GM12878 (cell line): ENCODE results near the gene MTO1. TPM values are rescaled to one million over a fixed set of nuclear protein-coding genes. Genes with fewer than 3 reads are reported as not detected.
A peak's percentile ranks its signal among the peaks of the same experiment; 100 is the strongest.

Experiments used
- BCL11A ChIP-seq: IDR thresholded peaks from 2 replicates; pipeline ENCODE4 v1.6.1; 2011; ENCODE audit warnings: low read depth, low read length
- BHLHE40 ChIP-seq, 2 experiments: fragments of 450-650 bp in 1 of 2; IDR thresholded peaks; 2 replicates each; pipeline ENCODE4 v1.6.1; 2011 to 2017; ENCODE audit warnings: low read depth in 2 of 2, borderline replicate concordance in 1 of 2, improper control_type of control experiment in 1 of 2, low read length in 1 of 2, mild to moderate bottlenecking in 1 of 2
- BMI1 ChIP-seq: fragments of 450-650 bp; IDR thresholded peaks from 2 replicates; pipeline ENCODE4 v1.6.1; 2016; ENCODE audit warnings: mild to moderate bottlenecking, moderate library complexity, borderline replicate concordance
- CHD4 ChIP-seq: fragments of 200-600 bp; sonication (generic); IDR thresholded peaks from 2 replicates; pipeline ENCODE4 v1.6.1; 2016; ENCODE audit warnings: mild to moderate bottlenecking
- CUX1 ChIP-seq: IDR thresholded peaks from 2 replicates; pipeline ENCODE4 v1.6.1; 2012; ENCODE audit warnings: improper control_type of control experiment, low read depth, low read length; ENCODE audit not compliant: insufficient replicate concordance
- EP300 ChIP-seq, 2 experiments: fragments of 150-350 bp in 1 of 2; IDR thresholded peaks; 2 replicates each; pipeline ENCODE4 v1.6.1; 2011 to 2012; ENCODE audit warnings: low read depth in 2 of 2, low read length in 2 of 2, borderline replicate concordance in 1 of 2, improper control_type of control experiment in 1 of 2, inconsistent platforms in 1 of 2; ENCODE audit not compliant: control insufficient read depth in 1 of 2
- HDAC2 ChIP-seq: fragments of 200-600 bp; sonication (generic); IDR thresholded peaks from 2 replicates; pipeline ENCODE4 v1.6.1; 2017
- IRF4 ChIP-seq: IDR thresholded peaks from 2 replicates; pipeline ENCODE4 v1.6.1; 2011; ENCODE audit warnings: low read depth, low read length
- JUNB ChIP-seq: IDR thresholded peaks from 2 replicates; pipeline ENCODE4 v1.6.1; 2016; ENCODE audit warnings: antibody characterized with exemption, mild to moderate bottlenecking
- NR2C1 ChIP-seq: fragments of 450-650 bp; IDR thresholded peaks from 2 replicates; pipeline ENCODE4 v1.6.1; 2017; ENCODE audit warnings: antibody characterized with exemption, mild to moderate bottlenecking, moderate library complexity
- PAX5 ChIP-seq: IDR thresholded peaks from 2 replicates; pipeline ENCODE4 v1.6.1; 2011; ENCODE audit warnings: low read depth, low read length, borderline replicate concordance
- POLR2AphosphoS5 ChIP-seq: IDR thresholded peaks from 2 replicates; pipeline ENCODE4 v1.6.1; 2011; ENCODE audit warnings: mild to moderate bottlenecking, low read length, inconsistent platforms
- RAD51 ChIP-seq: fragments of 450-650 bp; IDR thresholded peaks from 2 replicates; pipeline ENCODE4 v1.6.1; 2016; ENCODE audit warnings: moderate library complexity, mild to moderate bottlenecking, inconsistent platforms
- RELA ChIP-seq: fragments of 450-650 bp; IDR thresholded peaks from 2 replicates; pipeline ENCODE4 v1.8.0; 2014; ENCODE audit warnings: borderline replicate concordance; ENCODE audit not compliant: partially characterized antibody
- STAT3 ChIP-seq: IDR thresholded peaks from 2 replicates; pipeline ENCODE4 v1.6.1; 2011; ENCODE audit warnings: low read depth, low read length, improper control_type of control experiment
- SUZ12 ChIP-seq: fragments of 200-600 bp; sonication (generic); IDR thresholded peaks from one replicate; pipeline ENCODE4 v1.6.1; 2018; ENCODE audit warnings: antibody characterized with exemption, mild to moderate bottlenecking; ENCODE audit not compliant: unreplicated experiment
- polyA plus RNA-seq, 11 experiments: library from polyadenylated mRNA; depleted of rRNA in 4 of 11; unstranded in 6 of 11; stranded (reverse) in 5 of 11; fragments of >200 nt; fragmentation: Nextera tagmentation in 4 of 11; fragmentation: Illumina TruSeq in 1 of 11; extraction: Ambion mirVana in 4 of 11; extraction: Trizol in 1 of 11; gene quantifications; 1 replicate in 1 of 11; 2 replicates in 10 of 11; pipeline versions ENCODE4 v1.2.1 to v1.2.3, GENCODE V29; 2011 to 2016; ENCODE audit warnings: inconsistent platforms in 2 of 11, missing spikeins in 2 of 11, low read depth in 1 of 11
- total RNA-seq, 4 experiments: library from RNA; depleted of rRNA in 3 of 4; stranded (reverse); fragments of >200 nt in 3 of 4; fragmentation: Illumina TruSeq in 1 of 4; extraction: Trizol in 1 of 4; gene quantifications; 2 replicates each; pipeline versions ENCODE4 v1.2.1 to v1.2.3, GENCODE V29; 2013 to 2021
- TF ChIP-seq, protein P1 (sequence below): fragments of 450-650 bp; IDR thresholded peaks from 2 replicates; pipeline ENCODE4 v1.6.1; 2016; ENCODE audit warnings: mild to moderate bottlenecking, moderate library complexity, borderline replicate concordance
- TF ChIP-seq, protein P2 (sequence below): fragments of 450-650 bp; conservative IDR thresholded peaks from 2 replicates; pipeline ENCODE4 v1.6.1; 2017; ENCODE audit warnings: mild to moderate bottlenecking, moderate library complexity
- TF ChIP-seq, protein P3 (sequence below): IDR thresholded peaks from 2 replicates; pipeline ENCODE4 v1.6.1; 2011; ENCODE audit warnings: borderline replicate concordance, low read depth, mild to moderate bottlenecking, moderate library complexity, mixed read lengths, low read length; ENCODE audit not compliant: insufficient read depth; ENCODE audit errors: extremely low read length

MTO1 gene
- total and polyA plus RNA-seq, 10 of the 15 experiments (the other 5 are each of a cell fraction or from before 2014, with no cell fraction given), result 24.8 to 53.6 (median 33.1) TPM

GRCh38 chr6:73515204-73515655 is 53.7 kb downstream of the MTO1 start (continued):
- TF ChIP-seq CUX1 (no peak), RAD51 (no peak), BCL11A (no peak), BHLHE40 (IDR thresholded peaks at IDR 0.05; ENCODE audit: borderline replicate concordance in 1 of 2, low read depth in 2 of 2, low read length in 1 of 2) (peak in 1 of 2 experiments; percentile 19; a peak in 1 of 4 replicates), HDAC2 (no peak), NR2C1 (no peak), RELA (no peak), POLR2AphosphoS5 (peak; percentile 55), JUNB (no peak), STAT3 (no peak), EP300 (IDR thresholded peaks at IDR 0.05; ENCODE audit: borderline replicate concordance in 1 of 2, control insufficient read depth in 1 of 2, low read depth in 2 of 2, low read length in 2 of 2) (peak in 1 of 2 experiments; percentile 35; a peak in 1 of 4 replicates), BMI1 (no peak), SUZ12 (no peak), PAX5 (no peak), IRF4 (0 out of 2 replicates have a peak, but pooled peaks have one; percentile 33), CHD4 (no peak)
- TF ChIP-seq, protein P1, sequence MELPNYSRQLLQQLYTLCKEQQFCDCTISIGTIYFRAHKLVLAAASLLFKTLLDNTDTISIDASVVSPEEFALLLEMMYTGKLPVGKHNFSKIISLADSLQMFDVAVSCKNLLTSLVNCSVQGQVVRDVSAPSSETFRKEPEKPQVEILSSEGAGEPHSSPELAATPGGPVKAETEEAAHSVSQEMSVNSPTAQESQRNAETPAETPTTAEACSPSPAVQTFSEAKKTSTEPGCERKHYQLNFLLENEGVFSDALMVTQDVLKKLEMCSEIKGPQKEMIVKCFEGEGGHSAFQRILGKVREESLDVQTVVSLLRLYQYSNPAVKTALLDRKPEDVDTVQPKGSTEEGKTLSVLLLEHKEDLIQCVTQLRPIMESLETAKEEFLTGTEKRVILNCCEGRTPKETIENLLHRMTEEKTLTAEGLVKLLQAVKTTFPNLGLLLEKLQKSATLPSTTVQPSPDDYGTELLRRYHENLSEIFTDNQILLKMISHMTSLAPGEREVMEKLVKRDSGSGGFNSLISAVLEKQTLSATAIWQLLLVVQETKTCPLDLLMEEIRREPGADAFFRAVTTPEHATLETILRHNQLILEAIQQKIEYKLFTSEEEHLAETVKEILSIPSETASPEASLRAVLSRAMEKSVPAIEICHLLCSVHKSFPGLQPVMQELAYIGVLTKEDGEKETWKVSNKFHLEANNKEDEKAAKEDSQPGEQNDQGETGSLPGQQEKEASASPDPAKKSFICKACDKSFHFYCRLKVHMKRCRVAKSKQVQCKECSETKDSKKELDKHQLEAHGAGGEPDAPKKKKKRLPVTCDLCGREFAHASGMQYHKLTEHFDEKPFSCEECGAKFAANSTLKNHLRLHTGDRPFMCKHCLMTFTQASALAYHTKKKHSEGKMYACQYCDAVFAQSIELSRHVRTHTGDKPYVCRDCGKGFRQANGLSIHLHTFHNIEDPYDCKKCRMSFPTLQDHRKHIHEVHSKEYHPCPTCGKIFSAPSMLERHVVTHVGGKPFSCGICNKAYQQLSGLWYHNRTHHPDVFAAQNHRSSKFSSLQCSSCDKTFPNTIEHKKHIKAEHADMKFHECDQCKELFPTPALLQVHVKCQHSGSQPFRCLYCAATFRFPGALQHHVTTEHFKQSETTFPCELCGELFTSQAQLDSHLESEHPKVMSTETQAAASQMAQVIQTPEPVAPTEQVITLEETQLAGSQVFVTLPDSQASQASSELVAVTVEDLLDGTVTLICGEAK, result no peak
- TF ChIP-seq, protein P2, sequence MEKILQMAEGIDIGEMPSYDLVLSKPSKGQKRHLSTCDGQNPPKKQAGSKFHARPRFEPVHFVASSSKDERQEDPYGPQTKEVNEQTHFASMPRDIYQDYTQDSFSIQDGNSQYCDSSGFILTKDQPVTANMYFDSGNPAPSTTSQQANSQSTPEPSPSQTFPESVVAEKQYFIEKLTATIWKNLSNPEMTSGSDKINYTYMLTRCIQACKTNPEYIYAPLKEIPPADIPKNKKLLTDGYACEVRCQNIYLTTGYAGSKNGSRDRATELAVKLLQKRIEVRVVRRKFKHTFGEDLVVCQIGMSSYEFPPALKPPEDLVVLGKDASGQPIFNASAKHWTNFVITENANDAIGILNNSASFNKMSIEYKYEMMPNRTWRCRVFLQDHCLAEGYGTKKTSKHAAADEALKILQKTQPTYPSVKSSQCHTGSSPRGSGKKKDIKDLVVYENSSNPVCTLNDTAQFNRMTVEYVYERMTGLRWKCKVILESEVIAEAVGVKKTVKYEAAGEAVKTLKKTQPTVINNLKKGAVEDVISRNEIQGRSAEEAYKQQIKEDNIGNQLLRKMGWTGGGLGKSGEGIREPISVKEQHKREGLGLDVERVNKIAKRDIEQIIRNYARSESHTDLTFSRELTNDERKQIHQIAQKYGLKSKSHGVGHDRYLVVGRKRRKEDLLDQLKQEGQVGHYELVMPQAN, result no peak
- TF ChIP-seq, protein P3, sequence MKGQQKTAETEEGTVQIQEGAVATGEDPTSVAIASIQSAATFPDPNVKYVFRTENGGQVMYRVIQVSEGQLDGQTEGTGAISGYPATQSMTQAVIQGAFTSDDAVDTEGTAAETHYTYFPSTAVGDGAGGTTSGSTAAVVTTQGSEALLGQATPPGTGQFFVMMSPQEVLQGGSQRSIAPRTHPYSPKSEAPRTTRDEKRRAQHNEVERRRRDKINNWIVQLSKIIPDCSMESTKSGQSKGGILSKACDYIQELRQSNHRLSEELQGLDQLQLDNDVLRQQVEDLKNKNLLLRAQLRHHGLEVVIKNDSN, result no peak
